ENCODE data around the gene SRD5A1. TPM values are rescaled to one million over a fixed set of nuclear protein-coding genes. Genes with fewer than 3 reads are reported as not detected.

SRD5A1 gene
- total and polyA plus RNA-seq, 2 of the 8 experiments (the other 6 are each of a cell fraction or from before 2014, with no cell fraction given) = 34.7 to 42.4 TPM

- Histone ChIP-seq H3K4me3 (ENCODE audit: extremely low read depth in 1 of 4, insufficient read depth in 2 of 4, low read depth in 3 of 4, low read length in 4 of 4) (no peak overlapping the region), H3K56ac (replicated peaks; ENCODE audit: insufficient read length, low read depth, low read length) (no peak overlapping the region), H3K4me2 (ENCODE audit: insufficient read depth in 1 of 2, low read depth in 2 of 2, low read length in 2 of 2) (0 out of 4 replicates have a peak overlapping the region, but pooled peaks of 1 of the 2 experiments have one; percentile 2), H3K23me2 (ENCODE audit: low read depth, low read length) (no peaks in the 10 kb centered on the region; the same call in 1 of the 2 replicates), H3K79me1 (ENCODE audit: low read depth, low read length) (peaks cover 40% of the 10 kb centered on the region), H3K79me2 (ENCODE audit: control insufficient read depth in 1 of 2, insufficient read depth in 2 of 2, low read length in 2 of 2) (peaks cover 18 to 98% of the 10 kb centered on the region in 2 experiments), H3K4ac (replicated peaks; ENCODE audit: insufficient read length, low read depth, low read length) (no peak overlapping the region), H2BK12ac (ENCODE audit: low read depth, low read length) (no peak overlapping the region), H2AK5ac (ENCODE audit: low read depth, low read length) (no peak overlapping the region), H4K20me1 (replicated peaks in 1 of 2; ENCODE audit: control insufficient read depth in 1 of 2, insufficient read depth in 2 of 2, low read length in 2 of 2) (peaks cover 30 to 64% of the 10 kb centered on the region in 2 experiments), H4K91ac (replicated peaks; ENCODE audit: insufficient read length, low read length) (no peak overlapping the region), H2AFZ (ENCODE audit: low read length) (no peak overlapping the region), H2BK20ac (ENCODE audit: low read length) (no peak overlapping the region), H3K27me3 (replicated peaks in 1 of 4; ENCODE audit: control insufficient read depth in 3 of 4, extremely low read depth in 1 of 4, insufficient read depth in 3 of 4, low read length in 3 of 4) (no peaks in the 10 kb centered on the region), H3K14ac (ENCODE audit: insufficient read length) (no peak overlapping the region), H3K27ac (ENCODE audit: low read depth, low read length) (no peak overlapping the region), H3K18ac (ENCODE audit: extremely low read depth, low read length) (no peak overlapping the region), H3K9ac (replicated peaks in 1 of 4; ENCODE audit: extremely low read depth in 1 of 4, low read depth in 3 of 4, low read length in 3 of 4) (no peak overlapping the region), H2BK15ac (ENCODE audit: low read length) (no peak overlapping the region), H3K36me3 (ENCODE audit: control insufficient read depth in 2 of 4, insufficient read depth in 4 of 4, low read length in 3 of 4) (no peaks in the 10 kb centered on the region), H2BK120ac (replicated peaks; ENCODE audit: low read depth, low read length) (no peak overlapping the region), H4K8ac (ENCODE audit: extremely low read depth, insufficient read depth, low read length) (no peak overlapping the region), H3K9me3 (ENCODE audit: insufficient read depth in 2 of 2, low read depth in 1 of 2, low read length in 1 of 2) (no peaks in the 10 kb centered on the region), H4K5ac (ENCODE audit: insufficient read length, low read depth, low read length) (no peak overlapping the region), H2BK5ac (ENCODE audit: low read depth, low read length) (no peak overlapping the region), H3K4me1 (replicated peaks in 1 of 4; ENCODE audit: control insufficient read depth in 3 of 4, insufficient read depth in 4 of 4, low read length in 3 of 4) (peaks cover 3 to 15% (median 7%) of the 10 kb centered on the region in 4 experiments; a peak in 5 of 7 replicates), H3K23ac (ENCODE audit: insufficient read length) (no peak overlapping the region)
- POLR2A ChIA-PET (ENCODE audit: partially characterized antibody) = no interaction called here
- no peak for DNase-seq (ENCODE audit: low read depth in 1 of 2, low spot score in 2 of 2)
- WGBS, 2 experiments (ENCODE audit: extremely low coverage in 1 of 2, insufficient coverage in 1 of 2, insufficient read length in 1 of 2, insufficient replicate concordance in 2 of 2, low coverage in 1 of 2, low lambda C conversion rate in 2 of 2, missing lambda C conversion rate in 1 of 2) = 91% methylated on average over 5 of the region's 5 CpGs; no CpG with 5 or more reads in 1 of the 2 experiments
- CTCF ChIA-PET (ENCODE audit: partially characterized antibody) = no interaction called here
- FAIRE-seq = no peak
- TF ChIP-seq TEAD4 (IDR thresholded peaks at IDR 0.05; ENCODE audit: low read depth, low read length) (no peak), CREB1 (IDR thresholded peaks at IDR 0.05) (no peak), JUND (IDR thresholded peaks at IDR 0.05; ENCODE audit: low read length) (no peak), POLR2AphosphoS5 (IDR thresholded peaks at IDR 0.05; ENCODE audit: low read depth, low read length) (no peak), TAF1 (IDR thresholded peaks at IDR 0.05; ENCODE audit: low read depth, low read length) (no peak), BACH1 (IDR thresholded peaks at IDR 0.05; ENCODE audit: low read length) (no peak), POU5F1 (IDR thresholded peaks at IDR 0.05; ENCODE audit: low read depth, low read length) (no peak), JUN (IDR thresholded peaks at IDR 0.05; ENCODE audit: low read depth, low read length) (no peak), CTCF (IDR thresholded peaks at IDR 0.05; ENCODE audit: control extremely low read depth in 1 of 3, insufficient read depth in 1 of 3, low read depth in 1 of 3, low read length in 3 of 3) (no peak), KDM5A (IDR thresholded peaks at IDR 0.05; ENCODE audit: low read length) (no peak), FOSL1 (IDR thresholded peaks at IDR 0.05; ENCODE audit: insufficient read depth, low read depth, low read length) (no peak), HDAC6 (IDR thresholded peaks at IDR 0.05; ENCODE audit: low read depth, low read length) (no peak), CTBP2 (IDR thresholded peaks at IDR 0.05; ENCODE audit: borderline replicate concordance, insufficient read depth, insufficient read length, low read length) (no peak)
Measured at GRCh38 chr5:6719417-6719816, 86.2 kb downstream of the SRD5A1 start.

All from H1 (cell line).